ENCODE results near the gene GALNT14. TPM values are rescaled to one million over a fixed set of nuclear protein-coding genes. Genes with fewer than 3 reads are reported as not detected.

Gene GALNT14
- total and polyA plus RNA-seq, 2 donors (not counting 1 experiment from before 2014, with no cell fraction given), result 0.15 to 0.83 TPM

- Histone ChIP-seq H3K4me2 (ENCODE audit: extremely low read depth, insufficient read depth, low read length) (no peak overlapping the region), H3K4me3 (replicated peaks in 1 of 4; ENCODE audit: control extremely low read depth in 1 of 4, insufficient read depth in 1 of 4, low read depth in 3 of 4, low read length in 4 of 4) (no peak overlapping the region), H3K27ac (ENCODE audit: insufficient read depth, low read length) (no peak overlapping the region), H3K4me1 (ENCODE audit: control insufficient read depth, extremely low read depth, insufficient read depth, low read length) (no peaks in the 10 kb centered on the region), H2AFZ (ENCODE audit: low read length) (no peak overlapping the region), H3K79me2 (ENCODE audit: control insufficient read depth, insufficient read depth, low read length) (no peaks in the 10 kb centered on the region), H3K36me3 (ENCODE audit: control insufficient read depth, insufficient read depth, low read length) (no peaks in the 10 kb centered on the region), H3K27me3 (ENCODE audit: control insufficient read depth, insufficient read depth, low read length) (no peaks in the 10 kb centered on the region), H3K9ac (ENCODE audit: insufficient read depth, low read length) (no peak overlapping the region), H4K20me1 (ENCODE audit: control insufficient read depth, extremely low read depth, insufficient read depth, low read length) (no peaks in the 10 kb centered on the region), H3K9me3 (ENCODE audit: control insufficient read depth, insufficient read depth, low read depth, low read length) (no peaks in the 10 kb centered on the region)
- no peak for DNase-seq (ENCODE audit: low read depth in 2 of 2)
- TF ChIP-seq EZH2 (IDR thresholded peaks at IDR 0.05; ENCODE audit: low read length, missing control alignments) (no peak), CTCF (conservative IDR thresholded peaks at IDR 0.05 in 1 of 2, IDR thresholded peaks at IDR 0.05 in 1 of 2; ENCODE audit: low read depth in 1 of 2, low read length in 2 of 2) (no peak)
These were observed 234.9 kb downstream of the GALNT14 start for GRCh38 chr2:30903326-30903725.

- Histone ChIP-seq H4K20me1 (ENCODE audit: control insufficient read depth, extremely low read depth, insufficient read depth, low read length) (no peaks in the 10 kb centered on the region), H3K27me3 (ENCODE audit: control insufficient read depth, insufficient read depth, low read length) (no peaks in the 10 kb centered on the region), H3K4me2 (ENCODE audit: extremely low read depth, insufficient read depth, low read length) (no peak overlapping the region), H3K4me1 (ENCODE audit: control insufficient read depth, extremely low read depth, insufficient read depth, low read length) (no peaks in the 10 kb centered on the region), H3K9me3 (ENCODE audit: control insufficient read depth, insufficient read depth, low read depth, low read length) (no peaks in the 10 kb centered on the region), H3K79me2 (ENCODE audit: control insufficient read depth, insufficient read depth, low read length) (no peaks in the 10 kb centered on the region), H2AFZ (ENCODE audit: low read length) (no peak overlapping the region), H3K9ac (ENCODE audit: insufficient read depth, low read length) (no peak overlapping the region), H3K4me3 (replicated peaks in 1 of 4; ENCODE audit: control extremely low read depth in 1 of 4, insufficient read depth in 1 of 4, low read depth in 3 of 4, low read length in 4 of 4) (no peak overlapping the region), H3K36me3 (ENCODE audit: control insufficient read depth, insufficient read depth, low read length) (no peaks in the 10 kb centered on the region), H3K27ac (ENCODE audit: insufficient read depth, low read length) (no peak overlapping the region)
- no peak for DNase-seq (ENCODE audit: low read depth in 2 of 2)
- no peak for TF ChIP-seq EZH2 (IDR thresholded peaks at IDR 0.05; ENCODE audit: low read length, missing control alignments)
- TF ChIP-seq CTCF (conservative IDR thresholded peaks at IDR 0.05 in 1 of 2, IDR thresholded peaks at IDR 0.05 in 1 of 2; ENCODE audit: low read depth in 1 of 2, low read length in 2 of 2), result no peak
These were observed 237.9 kb downstream of the GALNT14 start for GRCh38 chr2:30900381-30900780.

- H4K20me1 ChIP-seq (ENCODE audit: control insufficient read depth, extremely low read depth, insufficient read depth, low read length), result no peaks in the 10 kb centered on the region
- no peaks in the 10 kb centered on the region for H3K9me3 ChIP-seq (ENCODE audit: control insufficient read depth, insufficient read depth, low read depth, low read length)
- no peak overlapping the region for H3K4me2 ChIP-seq (ENCODE audit: extremely low read depth, insufficient read depth, low read length)
- no peak overlapping the region for H3K4me3 ChIP-seq (replicated peaks in 1 of 4; ENCODE audit: control extremely low read depth in 1 of 4, insufficient read depth in 1 of 4, low read depth in 3 of 4, low read length in 4 of 4)
- H3K9ac ChIP-seq (ENCODE audit: insufficient read depth, low read length), result no peak overlapping the region
- DNase-seq (ENCODE audit: low read depth in 2 of 2), result no peak
- no peak overlapping the region for H3K27ac ChIP-seq (ENCODE audit: insufficient read depth, low read length)
- TF ChIP-seq CTCF (conservative IDR thresholded peaks at IDR 0.05 in 1 of 2, IDR thresholded peaks at IDR 0.05 in 1 of 2; ENCODE audit: low read depth in 1 of 2, low read length in 2 of 2) (no peak), EZH2 (IDR thresholded peaks at IDR 0.05; ENCODE audit: low read length, missing control alignments) (no peak)
- no peaks in the 10 kb centered on the region for H3K36me3 ChIP-seq (ENCODE audit: control insufficient read depth, insufficient read depth, low read length)
- no peaks in the 10 kb centered on the region for H3K4me1 ChIP-seq (ENCODE audit: control insufficient read depth, extremely low read depth, insufficient read depth, low read length)
- no peak overlapping the region for H2AFZ ChIP-seq (ENCODE audit: low read length)
- no peaks in the 10 kb centered on the region for H3K79me2 ChIP-seq (ENCODE audit: control insufficient read depth, insufficient read depth, low read length)
- H3K27me3 ChIP-seq (ENCODE audit: control insufficient read depth, insufficient read depth, low read length), result no peaks in the 10 kb centered on the region
These were observed 238.7 kb downstream of the GALNT14 start for GRCh38 chr2:30899516-30900054.

Measured in fibroblast of lung (primary cell).